ENCODE data around the gene GH2.

GH2 gene

DNA sequence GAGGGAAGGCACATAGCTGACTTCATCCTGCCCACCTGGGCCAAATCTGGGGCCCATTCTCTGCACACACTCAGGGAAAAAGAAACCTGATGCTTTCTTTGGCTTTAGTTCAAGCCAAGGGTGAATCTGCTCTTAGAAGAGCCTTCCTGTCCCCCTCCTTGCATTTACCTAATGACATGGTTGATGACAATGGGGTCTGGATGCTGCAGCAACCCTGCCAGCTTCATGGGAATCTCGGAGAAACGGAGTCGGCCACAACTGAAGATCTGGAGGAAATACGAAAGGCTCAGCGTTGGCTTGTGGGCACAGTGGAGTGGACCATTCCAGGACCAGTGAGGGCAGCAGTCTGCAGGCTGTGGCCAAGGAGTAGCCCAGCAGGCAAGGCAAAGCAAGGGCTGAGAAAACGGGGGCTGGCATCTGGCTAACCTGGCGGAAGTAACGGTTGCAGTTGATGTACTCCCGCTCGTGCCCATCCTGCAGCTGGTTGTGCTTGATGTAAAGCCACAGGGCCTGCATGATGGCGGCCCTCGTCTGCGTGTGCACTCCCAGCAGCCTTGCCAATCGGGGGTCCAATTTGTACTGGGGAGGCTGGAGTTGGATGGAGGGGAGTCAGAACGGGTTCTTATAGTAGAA lies 47.9 kb downstream of the GH2 start:
- Mint-ChIP-seq H3K27ac (peak overlapping the region; percentile 44), H3K4me1 (peaks cover 44% of the 10 kb centered on the region), H3K27me3 (no peaks in the 10 kb centered on the region), H3K9me3 (no peaks in the 10 kb centered on the region), H3K4me3 (no peak overlapping the region), H3K36me3 (ENCODE audit: low read depth) (peaks cover 52% of the 10 kb centered on the region)
- ATAC-seq (no peak), DNase-seq (no peak)

DNA sequence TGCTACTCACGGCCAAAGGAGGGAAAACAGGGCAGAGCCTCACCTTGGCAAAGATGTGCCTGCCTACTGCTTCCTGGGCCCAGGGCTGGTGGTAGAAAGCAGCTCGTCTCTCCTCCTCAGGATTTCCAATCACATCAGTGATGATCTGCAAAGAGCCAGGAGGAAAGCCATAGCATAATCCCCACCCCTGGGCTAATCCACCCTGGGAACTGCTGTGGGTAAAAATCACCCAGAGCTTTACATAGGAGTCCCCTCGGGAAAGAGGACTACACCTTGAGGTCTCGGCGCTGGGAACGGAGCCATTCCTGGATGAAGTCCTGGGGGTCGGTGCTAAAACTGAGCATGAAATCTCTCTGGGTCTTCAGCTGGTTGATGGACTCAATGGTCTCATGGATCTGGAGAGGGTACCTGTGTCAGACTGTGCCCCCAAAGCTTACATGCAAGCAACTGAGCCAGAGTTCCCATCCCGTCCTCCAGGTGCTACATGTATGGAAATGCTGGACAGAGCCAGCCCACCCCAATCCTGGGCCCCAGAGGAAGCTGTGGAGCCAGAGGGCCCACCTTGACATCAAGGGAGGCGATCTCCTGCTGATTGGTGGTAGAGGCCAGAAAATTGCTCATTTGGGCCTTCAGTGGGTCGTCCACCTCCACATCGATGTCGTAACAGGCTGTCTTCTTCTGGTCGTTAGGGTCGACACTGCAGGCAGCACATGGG lies 48.6 kb downstream of the GH2 start:
- Mint-ChIP-seq H3K4me3 (no peak overlapping the region), H3K27ac (no peak overlapping the region), H3K36me3 (ENCODE audit: low read depth) (peaks cover 59% of the 10 kb centered on the region), H3K27me3 (no peaks in the 10 kb centered on the region), H3K9me3 (no peaks in the 10 kb centered on the region), H3K4me1 (peaks cover 48% of the 10 kb centered on the region)
- DNase-seq: no peak
- no peak for ATAC-seq

DNA sequence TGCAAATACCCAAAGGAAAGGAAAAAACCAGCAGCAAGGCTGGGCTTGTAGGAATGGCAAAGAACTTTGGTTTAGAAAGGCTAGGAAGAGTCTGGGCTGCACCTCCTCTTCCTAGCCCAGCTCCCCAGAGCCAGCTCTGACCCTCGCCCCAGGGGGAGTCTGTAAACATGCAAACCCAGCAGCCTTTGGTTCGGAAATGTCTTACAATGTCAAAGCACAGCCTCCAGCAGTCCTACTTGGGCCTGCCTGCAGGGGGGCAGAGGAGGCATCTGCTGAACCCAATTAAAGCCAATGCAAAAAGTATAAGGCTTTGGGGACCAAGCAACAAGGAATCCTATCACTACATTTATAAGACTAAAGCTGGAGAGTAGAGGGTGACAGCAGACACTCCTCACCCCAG lies 49.3 kb downstream of the GH2 start:
- no peak for DNase-seq
- H3K27ac Mint-ChIP-seq: no peak overlapping the region
- peaks cover 51% of the 10 kb centered on the region for H3K4me1 Mint-ChIP-seq
- H3K27me3 Mint-ChIP-seq: no peaks in the 10 kb centered on the region
- H3K9me3 Mint-ChIP-seq: no peaks in the 10 kb centered on the region
- no peak overlapping the region for H3K4me3 Mint-ChIP-seq
- H3K36me3 Mint-ChIP-seq (ENCODE audit: low read depth): peaks cover 64% of the 10 kb centered on the region
- ATAC-seq: no peak

DNA sequence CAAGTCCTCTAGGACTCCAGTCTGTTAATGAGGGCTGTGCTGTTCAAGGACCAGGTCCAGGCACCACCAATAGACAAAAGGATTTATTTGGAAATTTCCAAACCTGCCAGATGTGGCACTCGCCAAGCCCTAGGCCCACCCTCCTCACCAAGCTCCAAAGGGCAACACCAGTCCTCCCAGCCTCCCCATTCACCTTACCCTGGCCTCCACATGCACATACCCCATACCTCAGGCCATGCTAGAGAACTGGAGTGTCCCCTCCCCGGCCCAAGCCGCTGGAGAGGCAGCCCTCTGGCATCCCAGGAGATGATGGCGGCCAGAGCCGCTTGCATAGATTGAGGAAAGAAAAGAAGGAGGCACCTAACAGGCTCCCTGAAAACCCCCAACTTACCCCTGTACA lies 49.7 kb downstream of the GH2 start:
- peaks cover 67% of the 10 kb centered on the region for H3K36me3 Mint-ChIP-seq (ENCODE audit: low read depth)
- no peak overlapping the region for H3K4me3 Mint-ChIP-seq
- DNase-seq (no peak), ATAC-seq (no peak)
- H3K4me1 Mint-ChIP-seq: peaks cover 53% of the 10 kb centered on the region
- H3K9me3 Mint-ChIP-seq: no peaks in the 10 kb centered on the region
- H3K27me3 Mint-ChIP-seq: no peaks in the 10 kb centered on the region
- H3K27ac Mint-ChIP-seq: peak overlapping the region; percentile 35

DNA sequence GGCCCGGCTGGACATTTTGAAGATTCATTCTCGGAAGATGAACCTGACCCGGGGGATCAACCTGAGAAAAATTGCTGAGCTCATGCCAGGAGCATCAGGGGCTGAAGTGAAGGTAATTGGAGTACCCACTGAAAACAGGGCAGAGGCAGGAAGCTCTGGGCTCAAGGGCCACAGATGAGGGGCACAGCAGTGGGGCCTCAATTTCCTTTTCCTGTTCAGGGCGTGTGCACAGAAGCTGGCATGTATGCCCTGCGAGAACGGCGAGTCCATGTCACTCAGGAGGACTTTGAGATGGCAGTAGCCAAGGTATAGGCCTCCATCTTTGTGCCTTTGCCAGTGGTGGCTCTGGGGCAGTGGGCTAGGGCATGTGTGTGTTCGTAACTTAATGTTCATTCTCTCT lies 50.2 kb downstream of the GH2 start:
- H3K9me3 Mint-ChIP-seq: no peaks in the 10 kb centered on the region
- H3K27ac Mint-ChIP-seq: peak overlapping the region; percentile 35
- no peak overlapping the region for H3K4me3 Mint-ChIP-seq
- ATAC-seq: no peak
- H3K27me3 Mint-ChIP-seq: no peaks in the 10 kb centered on the region
- peaks cover 58% of the 10 kb centered on the region for H3K4me1 Mint-ChIP-seq
- peaks cover 72% of the 10 kb centered on the region for H3K36me3 Mint-ChIP-seq (ENCODE audit: low read depth)
- no peak for DNase-seq

DNA sequence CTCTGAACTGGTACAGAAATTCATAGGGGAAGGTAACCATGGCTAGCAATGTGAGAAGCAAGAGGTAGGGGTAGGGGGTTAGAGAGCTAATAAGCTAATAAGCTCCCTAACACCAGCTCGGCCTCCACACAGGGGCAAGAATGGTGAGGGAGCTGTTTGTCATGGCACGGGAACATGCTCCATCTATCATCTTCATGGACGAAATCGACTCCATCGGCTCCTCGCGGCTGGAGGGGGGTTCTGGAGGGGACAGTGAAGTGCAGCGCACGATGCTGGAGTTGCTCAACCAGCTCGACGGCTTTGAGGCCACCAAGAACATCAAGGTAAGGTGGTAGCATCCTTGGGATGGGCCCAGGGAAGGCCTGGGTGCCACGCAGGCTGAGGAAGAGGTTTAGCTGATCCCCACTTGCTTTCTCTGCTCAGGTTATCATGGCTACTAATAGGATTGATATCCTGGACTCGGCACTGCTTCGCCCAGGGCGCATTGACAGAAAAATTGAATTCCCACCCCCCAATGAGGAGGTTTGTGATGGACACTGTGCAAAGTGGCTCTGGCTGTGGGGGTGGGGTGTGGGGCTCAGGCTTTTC lies 50.7 kb downstream of the GH2 start:
- peaks cover 76% of the 10 kb centered on the region for H3K36me3 Mint-ChIP-seq (ENCODE audit: low read depth)
- H3K4me1 Mint-ChIP-seq: peaks cover 63% of the 10 kb centered on the region
- peak overlapping the region; percentile 35 for H3K27ac Mint-ChIP-seq
- H3K27me3 Mint-ChIP-seq: no peaks in the 10 kb centered on the region
- ATAC-seq (no peak), DNase-seq (no peak)
- H3K9me3 Mint-ChIP-seq: no peaks in the 10 kb centered on the region
- H3K4me3 Mint-ChIP-seq: no peak overlapping the region

DNA sequence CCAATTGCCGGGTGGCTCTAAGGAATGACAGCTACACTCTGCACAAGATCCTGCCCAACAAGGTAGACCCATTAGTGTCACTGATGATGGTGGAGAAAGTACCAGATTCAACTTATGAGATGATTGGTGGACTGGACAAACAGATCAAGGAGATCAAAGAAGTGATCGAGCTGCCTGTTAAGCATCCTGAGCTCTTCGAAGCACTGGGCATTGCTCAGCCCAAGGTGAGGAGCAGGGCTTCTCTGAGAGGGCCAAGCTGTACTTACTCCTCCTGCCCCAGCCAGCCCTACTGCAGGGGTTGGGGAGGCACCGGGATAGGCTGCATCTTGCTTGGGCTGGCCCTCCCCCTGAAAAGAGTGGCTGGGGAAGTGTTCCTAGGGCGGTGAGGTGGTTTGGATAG lies 51.5 kb downstream of the GH2 start:
- ATAC-seq: no peak
- H3K4me1 Mint-ChIP-seq: peaks cover 69% of the 10 kb centered on the region
- no peak overlapping the region for H3K4me3 Mint-ChIP-seq
- peak overlapping the region; percentile 100 for H3K27ac Mint-ChIP-seq
- H3K9me3 Mint-ChIP-seq: no peaks in the 10 kb centered on the region
- no peak for DNase-seq
- peaks cover 78% of the 10 kb centered on the region for H3K36me3 Mint-ChIP-seq (ENCODE audit: low read depth)
- no peaks in the 10 kb centered on the region for H3K27me3 Mint-ChIP-seq

All from activated naive CD8-positive, alpha-beta T cell treated with anti-CD3 and anti-CD28 coated beads, Interleukin-2, amount 50 U/mL, for 24 hours (primary cell).